Measurements from ENCODE around the gene MAP3K10. TPM values are rescaled to one million over a fixed set of nuclear protein-coding genes. Genes with fewer than 3 reads are reported as not detected.

Gene MAP3K10
- total and polyA plus RNA-seq, 4 experiments from 2014 or later = 2.0 to 30.2 (median 28.4) TPM; not detected in 1

DNA sequence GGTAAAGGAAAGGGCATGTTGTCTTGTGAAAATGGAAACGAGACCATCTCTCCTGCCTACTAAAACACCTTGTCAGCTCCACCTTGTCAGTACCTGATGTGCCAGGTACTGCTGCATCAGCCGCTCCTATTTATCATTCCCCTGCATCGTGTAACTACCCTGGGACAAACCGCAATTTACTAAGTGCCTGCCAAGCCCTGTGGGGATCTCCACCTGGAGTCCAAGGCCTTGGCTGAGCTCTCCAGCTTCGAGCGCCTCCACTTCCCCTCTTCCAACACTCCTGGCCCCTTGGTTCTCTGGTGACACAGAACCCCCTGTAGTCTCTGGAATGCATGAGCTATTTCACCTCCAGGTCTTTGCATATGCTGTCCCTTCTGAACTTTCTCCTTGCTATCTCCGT, 61.2 kb downstream of the MAP3K10 start:
- Histone ChIP-seq H3K9me3 (ENCODE audit: control insufficient read depth in 1 of 2, low read length in 2 of 2) (no peaks in the 10 kb centered on the region), H3K4me1 (ENCODE audit: insufficient read depth, low read length) (no peaks in the 10 kb centered on the region), H3K27me3 (ENCODE audit: insufficient read depth, low read length) (no peaks in the 10 kb centered on the region), H3K4me3 (ENCODE audit: low read length in 2 of 2) (no peak overlapping the region), H3K36me3 (ENCODE audit: insufficient read depth, low read length) (peaks cover 33% of the 10 kb centered on the region), H3K27ac (ENCODE audit: low read depth, low read length) (no peak overlapping the region)
- intact Hi-C loops (cut with micrococcal nuclease) = no loop called here
- peaks cover 10 to 27% (median 17%) of the 10 kb centered on the region in 4 donors for H3K4me1 Mint-ChIP-seq
- no peaks in the 10 kb centered on the region for H3K9me3 Mint-ChIP-seq
- H3K27me3 Mint-ChIP-seq = no peaks in the 10 kb centered on the region
- H3K27ac Mint-ChIP-seq = no peak overlapping the region
- no peak overlapping the region for H3K4me3 Mint-ChIP-seq
- POLR2A ChIA-PET (ENCODE audit: partially characterized antibody) = no interaction called here
- no peak for DNase-seq
- CTCF ChIA-PET (ENCODE audit: partially characterized antibody) = interaction anchor here (1.0 kb wide), 1 partner anchor 1290 kb away, joined by 3 read pairs; no protein-coding TSS in a partner anchor
- H3K36me3 Mint-ChIP-seq = peaks cover 52 to 66% of the 10 kb centered on the region in 2 donors

DNA sequence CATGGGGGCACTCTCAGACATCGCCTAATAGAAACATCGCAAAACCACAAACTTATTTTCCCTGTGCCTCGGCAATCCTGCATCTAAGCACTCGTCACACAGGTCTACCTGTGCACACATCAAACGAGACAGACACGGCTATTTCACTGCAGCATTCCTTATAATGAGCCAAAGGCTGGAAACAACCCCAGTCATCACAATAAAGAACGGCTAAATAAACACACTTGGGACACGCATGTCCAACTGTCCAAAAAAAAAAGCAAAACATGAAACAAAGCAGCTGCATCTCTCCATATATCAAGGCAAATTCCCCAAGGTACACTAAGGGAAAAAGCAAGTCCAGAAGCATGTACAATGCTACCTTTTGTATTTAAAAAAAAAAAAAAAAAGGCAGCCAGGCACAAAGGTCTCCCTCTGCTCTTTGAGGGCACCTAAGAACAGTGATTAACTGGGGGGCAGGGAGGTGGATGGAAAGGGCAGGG, 62.4 kb downstream of the MAP3K10 start:
- peak overlapping the region in 1 of 7 donors; percentile 68 for H3K27ac Mint-ChIP-seq
- CTCF ChIA-PET (ENCODE audit: partially characterized antibody) = interaction anchor here (1.3 kb wide), 1 partner anchor 13 kb away, joined by 3 read pairs; no protein-coding TSS in a partner anchor
- H3K4me1 ChIP-seq (ENCODE audit: insufficient read depth, low read length) = no peaks in the 10 kb centered on the region
- H3K27ac ChIP-seq (ENCODE audit: low read depth, low read length) = no peak overlapping the region
- no peaks in the 10 kb centered on the region for H3K9me3 ChIP-seq (ENCODE audit: control insufficient read depth in 1 of 2, low read length in 2 of 2)
- no peak for DNase-seq
- intact Hi-C loops (cut with micrococcal nuclease) = no loop called here
- H3K36me3 Mint-ChIP-seq = peaks cover 54 to 62% of the 10 kb centered on the region in 2 donors
- no peaks in the 10 kb centered on the region for H3K27me3 ChIP-seq (ENCODE audit: insufficient read depth, low read length)
- H3K27me3 Mint-ChIP-seq = no peaks in the 10 kb centered on the region
- POLR2A ChIA-PET (ENCODE audit: partially characterized antibody) = no interaction called here
- no peak overlapping the region for H3K4me3 ChIP-seq (ENCODE audit: low read length in 2 of 2)
- H3K4me3 Mint-ChIP-seq = no peak overlapping the region
- no peaks in the 10 kb centered on the region for H3K9me3 Mint-ChIP-seq
- H3K36me3 ChIP-seq (ENCODE audit: insufficient read depth, low read length) = peaks cover 33% of the 10 kb centered on the region
- peaks cover 10 to 32% (median 19%) of the 10 kb centered on the region in 4 donors for H3K4me1 Mint-ChIP-seq

DNA sequence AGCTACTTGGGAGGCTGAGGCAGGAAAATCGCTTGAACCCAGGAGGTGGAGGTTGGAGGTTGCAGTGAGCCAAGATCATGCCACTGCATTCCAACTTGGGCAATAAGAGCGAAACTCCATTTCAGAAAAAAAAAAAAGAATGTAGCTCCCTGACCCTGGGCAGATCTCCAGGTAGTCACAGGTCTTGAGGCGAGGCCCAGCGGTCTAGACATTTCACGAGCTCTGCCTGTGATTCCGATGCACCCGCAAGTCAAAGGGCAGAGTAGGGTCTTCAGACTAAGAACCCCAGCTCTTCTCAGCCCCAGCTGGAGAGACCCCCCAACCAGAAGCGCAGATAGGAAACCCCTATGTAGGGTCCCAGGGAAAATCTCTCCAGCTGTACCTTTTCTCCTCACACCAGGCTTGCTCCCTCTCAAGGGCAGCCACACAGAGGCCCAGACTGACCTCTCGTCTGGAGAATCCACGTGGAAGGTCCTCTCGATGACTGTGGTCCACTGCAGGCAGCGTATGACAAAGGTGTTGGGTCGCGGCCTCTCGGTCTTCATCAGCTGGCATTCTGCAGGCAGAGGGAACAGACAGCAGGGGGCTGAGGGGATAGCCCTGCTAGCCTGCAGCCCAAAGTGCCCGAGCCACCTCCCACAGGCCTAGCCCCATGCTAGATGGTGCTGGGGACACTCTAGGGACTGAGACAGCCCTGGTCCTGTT, 63.6 kb downstream of the MAP3K10 start:
- H3K27ac Mint-ChIP-seq = peak overlapping the region in 1 of 7 donors; percentile 50
- Histone ChIP-seq H3K36me3 (ENCODE audit: insufficient read depth, low read length) (peaks cover 33% of the 10 kb centered on the region), H3K4me1 (ENCODE audit: insufficient read depth, low read length) (no peaks in the 10 kb centered on the region), H3K27me3 (ENCODE audit: insufficient read depth, low read length) (no peaks in the 10 kb centered on the region), H3K4me3 (ENCODE audit: low read length in 2 of 2) (no peak overlapping the region), H3K27ac (ENCODE audit: low read depth, low read length) (no peak overlapping the region), H3K9me3 (ENCODE audit: control insufficient read depth in 1 of 2, low read length in 2 of 2) (no peaks in the 10 kb centered on the region)
- H3K4me3 Mint-ChIP-seq = no peak overlapping the region
- peaks cover 0 to 2% (median 0%) of the 10 kb centered on the region in 8 donors for H3K9me3 Mint-ChIP-seq
- intact Hi-C loops (cut with micrococcal nuclease) = no loop called here
- ChIA-PET CTCF (ENCODE audit: partially characterized antibody) (no interaction called here), POLR2A (ENCODE audit: partially characterized antibody) (no interaction called here)
- no peak for DNase-seq
- no peaks in the 10 kb centered on the region for H3K27me3 Mint-ChIP-seq
- H3K4me1 Mint-ChIP-seq = peaks cover 14 to 40% (median 23%) of the 10 kb centered on the region in 4 donors
- H3K36me3 Mint-ChIP-seq = peaks cover 50 to 64% of the 10 kb centered on the region in 2 donors

DNA sequence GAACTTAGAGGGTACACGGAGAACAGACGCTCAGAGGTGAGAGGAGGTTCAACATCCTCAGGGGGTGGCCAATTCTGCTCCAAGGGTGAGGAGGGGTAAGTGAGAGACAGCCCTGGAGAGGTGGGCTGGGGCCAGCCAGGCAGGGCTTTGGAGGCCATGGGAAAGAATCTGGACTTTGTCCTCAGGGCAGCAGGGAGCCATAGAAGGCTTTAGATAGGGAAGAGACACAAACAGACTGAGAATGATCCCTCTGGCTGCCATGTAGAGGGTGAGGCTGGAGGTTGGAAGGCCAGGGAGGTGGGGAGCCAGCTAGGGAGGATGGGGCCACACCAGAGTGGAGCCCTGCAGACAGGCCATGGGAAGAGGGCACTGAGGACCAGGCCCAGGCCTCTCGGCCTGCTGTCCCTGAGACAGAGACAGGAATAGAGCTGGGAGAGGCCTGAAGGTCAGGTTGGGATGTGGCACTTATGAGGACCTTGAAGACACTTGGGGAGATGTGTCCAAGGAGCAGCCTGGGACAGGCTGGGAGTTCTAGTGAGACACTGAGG, 64.5 kb downstream of the MAP3K10 start:
- peaks cover 33% of the 10 kb centered on the region for H3K36me3 ChIP-seq (ENCODE audit: insufficient read depth, low read length)
- Mint-ChIP-seq H3K9me3 (peaks cover 0 to 2% (median 0%) of the 10 kb centered on the region in 8 donors), H3K4me3 (no peak overlapping the region), H3K27me3 (no peaks in the 10 kb centered on the region), H3K4me1 (peaks cover 15 to 41% (median 24%) of the 10 kb centered on the region in 4 donors), H3K36me3 (peaks cover 50 to 61% of the 10 kb centered on the region in 2 donors), H3K27ac (peak overlapping the region in 3 of 7 donors; percentile 15 to 55 (median 31))
- no peaks in the 10 kb centered on the region for H3K27me3 ChIP-seq (ENCODE audit: insufficient read depth, low read length)
- H3K9me3 ChIP-seq (ENCODE audit: control insufficient read depth in 1 of 2, low read length in 2 of 2) = no peaks in the 10 kb centered on the region
- no peak for DNase-seq
- ChIA-PET CTCF (ENCODE audit: partially characterized antibody) (no interaction called here), POLR2A (ENCODE audit: partially characterized antibody) (no interaction called here)
- H3K4me3 ChIP-seq (ENCODE audit: low read length in 2 of 2) = no peak overlapping the region
- no peak overlapping the region for H3K27ac ChIP-seq (ENCODE audit: low read depth, low read length)
- no peaks in the 10 kb centered on the region for H3K4me1 ChIP-seq (ENCODE audit: insufficient read depth, low read length)
- intact Hi-C loops (cut with micrococcal nuclease) = no loop called here

DNA sequence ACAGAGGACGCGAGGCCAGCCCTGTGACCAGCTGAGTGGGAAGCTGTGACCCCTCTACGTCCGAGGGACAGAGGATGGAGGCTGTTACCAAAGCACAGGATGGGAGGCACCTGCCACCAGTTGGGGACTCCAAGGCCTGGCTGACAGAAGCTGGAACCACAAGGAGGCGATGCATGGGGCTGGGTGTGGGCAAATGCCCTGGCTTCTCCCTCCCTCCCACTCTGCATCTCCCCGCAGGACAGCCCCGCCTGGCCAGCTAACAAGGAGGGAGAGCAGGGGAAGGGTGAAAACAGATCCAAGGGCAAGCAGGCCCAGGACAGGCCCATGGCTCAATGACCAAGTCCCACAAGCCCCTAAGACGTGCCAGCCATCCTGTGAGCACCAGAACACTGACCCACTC, 65.3 kb downstream of the MAP3K10 start:
- Histone ChIP-seq H3K4me3 (ENCODE audit: low read length in 2 of 2) (no peak overlapping the region), H3K36me3 (ENCODE audit: insufficient read depth, low read length) (peaks cover 33% of the 10 kb centered on the region), H3K27me3 (ENCODE audit: insufficient read depth, low read length) (no peaks in the 10 kb centered on the region), H3K4me1 (ENCODE audit: insufficient read depth, low read length) (no peaks in the 10 kb centered on the region), H3K9me3 (ENCODE audit: control insufficient read depth in 1 of 2, low read length in 2 of 2) (no peaks in the 10 kb centered on the region), H3K27ac (ENCODE audit: low read depth, low read length) (no peak overlapping the region)
- DNase-seq = no peak
- Mint-ChIP-seq H3K4me1 (peaks cover 17 to 47% (median 25%) of the 10 kb centered on the region in 4 donors), H3K27ac (no peak overlapping the region), H3K9me3 (peaks cover 0 to 2% (median 0%) of the 10 kb centered on the region in 8 donors), H3K4me3 (no peak overlapping the region), H3K36me3 (peaks cover 45 to 62% of the 10 kb centered on the region in 2 donors), H3K27me3 (no peaks in the 10 kb centered on the region)
- ChIA-PET CTCF (ENCODE audit: partially characterized antibody) (no interaction called here), POLR2A (ENCODE audit: partially characterized antibody) (no interaction called here)
- intact Hi-C loops (cut with micrococcal nuclease) = no loop called here

DNA sequence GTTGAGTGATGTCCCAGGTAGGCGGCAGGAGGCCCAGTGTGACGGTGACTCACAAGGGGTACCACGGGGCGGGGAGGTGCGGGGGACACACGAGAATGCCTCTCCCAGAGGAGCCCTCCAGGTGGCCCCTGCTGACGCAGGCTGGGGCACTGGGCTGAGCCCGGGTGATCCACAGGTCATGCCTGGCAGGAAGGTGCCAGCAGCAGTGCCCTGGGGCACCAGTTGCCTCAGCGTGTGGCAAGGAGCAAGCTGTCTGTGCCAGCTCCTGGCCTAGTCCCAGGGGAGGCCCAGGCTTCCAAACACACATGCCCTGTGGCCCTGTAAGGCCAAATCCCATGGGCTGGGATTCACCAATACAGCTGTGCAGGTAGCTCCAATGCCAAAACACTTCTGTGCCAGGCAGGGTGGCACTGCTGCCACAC, 65.9 kb downstream of the MAP3K10 start:
- intact Hi-C loops (cut with micrococcal nuclease) = no loop called here
- peaks cover 33% of the 10 kb centered on the region for H3K36me3 ChIP-seq (ENCODE audit: insufficient read depth, low read length)
- Mint-ChIP-seq H3K27me3 (no peaks in the 10 kb centered on the region), H3K9me3 (peaks cover 0 to 2% (median 0%) of the 10 kb centered on the region in 8 donors), H3K36me3 (peaks cover 42 to 65% of the 10 kb centered on the region in 2 donors), H3K27ac (no peak overlapping the region), H3K4me1 (peaks cover 17 to 47% (median 24%) of the 10 kb centered on the region in 4 donors), H3K4me3 (no peak overlapping the region)
- no peak overlapping the region for H3K4me3 ChIP-seq (ENCODE audit: low read length in 2 of 2)
- H3K9me3 ChIP-seq (ENCODE audit: control insufficient read depth in 1 of 2, low read length in 2 of 2) = no peaks in the 10 kb centered on the region
- ChIA-PET CTCF (ENCODE audit: partially characterized antibody) (no interaction called here), POLR2A (ENCODE audit: partially characterized antibody) (interaction anchor here (0.7 kb wide), 1 partner anchor 81 kb away, joined by 3 read pairs; no protein-coding TSS in a partner anchor)
- no peak for DNase-seq
- no peaks in the 10 kb centered on the region for H3K4me1 ChIP-seq (ENCODE audit: insufficient read depth, low read length)
- H3K27ac ChIP-seq (ENCODE audit: low read depth, low read length) = no peak overlapping the region
- H3K27me3 ChIP-seq (ENCODE audit: insufficient read depth, low read length) = no peaks in the 10 kb centered on the region

DNA sequence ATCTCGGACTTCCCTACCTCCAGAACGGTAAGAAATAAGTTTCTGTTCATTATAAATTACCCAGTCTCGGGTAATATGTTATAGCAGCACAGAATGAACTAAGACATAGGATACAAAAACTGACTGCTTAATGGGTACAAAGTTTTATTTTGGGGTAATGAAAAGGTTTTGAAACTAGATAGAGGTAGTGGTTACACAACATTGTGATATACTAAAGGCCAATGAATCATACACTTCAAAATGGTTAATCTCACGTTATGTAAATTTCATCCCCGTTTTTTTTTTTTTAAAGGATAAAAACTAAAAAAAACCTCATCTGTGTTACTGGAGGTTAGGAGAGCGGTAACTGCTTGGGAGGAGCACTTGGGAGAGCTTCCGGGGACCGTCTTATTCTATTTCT, 70.4 kb downstream of the MAP3K10 start:
- Histone ChIP-seq H3K27me3 (ENCODE audit: insufficient read depth, low read length) (no peaks in the 10 kb centered on the region), H3K4me3 (ENCODE audit: low read length in 2 of 2) (no peak overlapping the region), H3K9me3 (ENCODE audit: control insufficient read depth in 1 of 2, low read length in 2 of 2) (no peaks in the 10 kb centered on the region), H3K4me1 (ENCODE audit: insufficient read depth, low read length) (no peaks in the 10 kb centered on the region), H3K36me3 (ENCODE audit: insufficient read depth, low read length) (peaks cover 17% of the 10 kb centered on the region), H3K27ac (ENCODE audit: low read depth, low read length) (no peak overlapping the region)
- DNase-seq = no peak
- Mint-ChIP-seq H3K27me3 (no peaks in the 10 kb centered on the region), H3K9me3 (peaks cover 0 to 2% (median 0%) of the 10 kb centered on the region in 8 donors), H3K4me1 (peaks cover 14 to 49% (median 22%) of the 10 kb centered on the region in 4 donors), H3K4me3 (no peak overlapping the region), H3K36me3 (peaks cover 18 to 51% of the 10 kb centered on the region in 2 donors), H3K27ac (peak overlapping the region in 1 of 7 donors; percentile 10)
- POLR2A ChIA-PET (ENCODE audit: partially characterized antibody) = interaction anchor here (0.6 kb wide), 1 partner anchor 9 kb away, joined by 3 read pairs; no protein-coding TSS in a partner anchor
- CTCF ChIA-PET (ENCODE audit: partially characterized antibody) = no interaction called here
- intact Hi-C loops (cut with micrococcal nuclease) = no loop called here
